LoVo (cell line): Measurements from ENCODE around the gene TECPR1.

Experiments used
- DNase-seq: peaks from one replicate; pipeline ENCODE4 v3.0.0-alpha.2; 2016; ENCODE audit warnings: low spot score

Gene TECPR1

DNA sequence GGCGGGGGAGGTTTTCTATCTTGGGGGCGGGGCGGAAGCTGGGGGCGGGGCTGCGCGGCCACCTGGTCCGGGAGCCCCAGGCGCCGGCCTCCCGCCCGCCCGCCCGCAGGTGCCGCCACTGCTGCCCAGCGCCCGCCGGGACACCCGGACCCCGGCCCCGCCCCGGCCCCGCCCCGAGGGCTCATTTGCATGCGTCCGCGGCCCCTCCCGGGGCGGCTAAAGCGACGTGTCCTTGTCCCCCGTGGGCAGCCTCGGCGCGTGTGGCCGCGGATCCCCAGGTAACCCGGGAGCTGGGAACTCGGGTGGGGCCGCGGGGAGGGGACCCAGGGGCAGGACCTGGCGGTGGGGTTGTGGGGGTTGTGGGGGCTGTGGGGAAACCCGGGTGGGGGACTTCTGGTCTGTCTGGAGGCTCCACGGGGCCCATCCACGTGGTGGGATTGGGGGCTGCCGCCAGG is 40.8 kb downstream of the TECPR1 start, which contains the start of gene BHLHA15:
TSS of gene BHLHA15 (plus strand) at position 219 of the 455 bp plus-strand sequence. CDS start 871 bp downstream, outside the sequence.
- peak; percentile 70 for DNase-seq

DNA sequence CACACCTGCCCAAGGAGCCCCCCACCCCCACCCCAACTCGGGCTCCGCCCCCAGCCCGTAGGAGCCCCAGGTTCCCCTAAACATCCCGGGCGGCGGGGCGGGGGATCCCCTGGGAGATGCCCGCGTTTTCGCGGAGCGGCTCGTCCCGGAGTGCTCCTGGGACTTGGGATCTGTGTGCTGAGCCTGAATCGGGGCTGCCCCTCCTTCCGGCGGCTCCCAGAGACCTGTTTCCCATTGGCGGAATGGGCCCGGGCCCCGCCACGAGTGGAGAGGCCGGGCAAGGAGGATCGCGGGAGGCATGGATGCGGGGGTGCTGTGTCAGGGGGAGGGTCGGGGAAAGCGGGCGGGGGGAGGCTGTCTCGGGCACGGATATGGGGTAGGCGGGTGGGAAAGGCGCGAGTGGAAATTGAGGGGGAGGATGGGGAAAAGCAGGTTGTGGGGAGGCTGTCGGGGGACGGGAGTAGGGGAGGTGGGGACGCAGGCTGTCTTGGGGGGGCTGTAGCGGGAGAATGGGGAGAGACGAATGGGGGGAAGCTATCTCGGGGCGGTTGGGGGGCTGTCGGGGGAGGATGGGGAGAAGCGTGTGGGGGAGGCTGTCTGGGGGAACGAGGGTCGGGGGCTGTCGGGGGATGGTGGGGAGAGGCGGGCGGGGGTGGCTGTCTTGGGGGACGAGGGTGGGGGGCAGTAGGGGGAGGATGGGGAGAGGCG is 41.4 kb downstream of the TECPR1 start:
- peak; percentile 15 for DNase-seq

DNA sequence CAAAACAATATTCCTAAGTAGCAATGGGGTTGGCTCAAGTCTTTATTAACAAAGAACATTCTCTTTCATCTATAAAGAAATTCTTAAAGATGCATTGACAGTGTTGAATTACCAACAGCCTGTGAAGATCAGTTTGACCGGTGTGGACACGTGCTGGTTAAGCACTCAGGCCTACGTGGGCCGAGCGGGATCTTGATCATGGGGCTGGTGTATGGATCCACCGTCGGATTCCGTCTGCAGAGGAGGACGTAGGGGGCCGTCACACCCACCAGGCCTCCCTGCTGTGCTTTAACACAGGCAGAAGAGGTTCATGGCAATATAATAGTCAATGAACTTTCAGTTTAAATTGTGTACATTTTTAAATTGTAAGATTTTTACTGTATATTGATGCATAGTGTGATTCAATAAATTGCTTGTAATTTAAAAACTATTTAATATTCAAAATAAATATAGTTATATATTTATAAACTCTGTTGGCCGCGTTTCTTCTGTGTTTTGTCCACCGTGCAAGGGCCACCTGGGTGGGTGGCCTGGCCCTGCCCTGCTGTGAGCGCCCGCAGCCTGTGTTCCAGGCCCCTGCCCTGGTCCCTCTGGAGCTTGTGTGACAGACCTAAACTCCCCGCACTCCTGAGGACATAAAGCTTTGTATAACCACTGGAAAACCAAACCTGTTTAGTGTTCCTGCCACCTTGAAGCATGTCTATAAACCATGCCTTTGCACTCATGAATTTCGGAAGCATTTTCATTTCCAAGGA is 42.7 kb downstream of the TECPR1 start:
- DNase-seq, result no peak

DNA sequence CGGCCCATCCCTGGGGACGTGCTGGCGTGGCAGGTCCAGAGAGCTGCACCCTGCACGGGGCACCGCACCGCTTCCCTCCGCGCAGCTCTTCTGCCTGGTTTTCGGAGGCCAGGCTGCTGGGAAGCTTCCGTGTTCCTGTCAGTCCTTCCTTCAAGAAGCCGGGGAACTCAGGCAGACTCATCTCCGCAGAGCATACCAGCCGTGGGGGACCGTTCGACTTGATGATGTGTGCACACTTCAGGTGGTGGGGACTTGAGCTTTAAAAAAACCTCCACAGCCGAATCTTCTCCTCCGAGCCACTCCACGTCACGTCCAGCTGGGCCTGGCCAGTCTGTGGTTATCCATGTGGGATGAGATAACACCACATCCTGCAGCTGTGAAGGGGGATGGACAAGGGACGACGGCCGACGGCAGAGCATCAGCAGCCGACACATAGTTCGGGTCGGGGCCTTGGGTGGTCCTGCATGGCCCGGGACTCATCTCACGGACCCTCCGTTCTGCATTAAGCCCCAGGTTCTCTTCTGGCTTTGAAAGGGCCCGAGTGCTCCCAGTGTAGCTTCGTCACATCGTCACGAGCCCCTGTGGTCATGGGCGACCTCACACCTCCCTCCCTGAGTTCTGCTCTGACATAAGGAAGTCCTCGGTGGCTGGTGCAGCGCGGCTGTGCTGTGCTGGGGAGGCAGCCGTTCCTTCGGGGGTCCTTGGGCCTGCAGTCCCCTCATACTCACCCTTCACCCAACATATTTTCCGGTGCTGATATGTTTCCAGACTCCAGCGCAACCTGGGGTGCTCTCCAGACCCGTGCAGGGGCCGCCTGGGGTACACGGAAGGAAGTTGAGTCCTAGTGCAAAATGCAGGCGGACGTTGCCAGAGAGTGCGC is 45.3 kb downstream of the TECPR1 start:
- DNase-seq, result no peak

DNA sequence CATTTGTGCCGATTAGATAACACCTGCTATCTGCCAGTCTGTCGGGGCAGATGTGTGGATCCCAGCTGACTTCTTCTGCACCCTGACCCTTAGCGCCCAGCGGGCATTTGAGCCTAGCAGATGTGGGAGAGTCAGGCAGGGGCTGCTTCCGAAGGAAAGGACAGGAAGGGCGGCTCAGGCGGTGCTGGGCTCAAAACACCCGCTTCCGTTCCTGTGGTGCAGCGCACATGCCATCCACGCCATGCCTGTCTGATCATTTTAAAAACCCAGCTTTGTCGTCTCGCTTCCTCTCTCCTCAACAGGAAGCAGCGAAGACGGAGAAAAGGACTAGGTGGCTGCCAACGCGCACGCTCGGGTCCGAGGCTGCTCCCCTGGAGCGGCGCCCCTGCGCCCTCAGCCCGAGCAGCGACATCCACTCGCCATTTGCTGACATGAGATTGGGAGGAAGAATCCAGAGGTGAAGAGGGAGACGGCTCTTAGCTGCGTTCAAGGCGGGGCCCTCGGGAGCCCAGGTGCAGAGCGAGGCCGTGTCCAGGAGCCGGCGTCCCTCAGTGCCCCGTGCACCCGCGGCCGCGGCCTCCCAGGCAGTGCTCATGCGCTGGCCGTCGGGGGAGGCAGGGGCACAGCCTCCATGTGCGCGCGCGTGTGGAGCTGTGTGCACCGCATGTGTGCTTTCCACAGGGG is 46.7 kb downstream of the TECPR1 start:
- DNase-seq, result no peak

DNA sequence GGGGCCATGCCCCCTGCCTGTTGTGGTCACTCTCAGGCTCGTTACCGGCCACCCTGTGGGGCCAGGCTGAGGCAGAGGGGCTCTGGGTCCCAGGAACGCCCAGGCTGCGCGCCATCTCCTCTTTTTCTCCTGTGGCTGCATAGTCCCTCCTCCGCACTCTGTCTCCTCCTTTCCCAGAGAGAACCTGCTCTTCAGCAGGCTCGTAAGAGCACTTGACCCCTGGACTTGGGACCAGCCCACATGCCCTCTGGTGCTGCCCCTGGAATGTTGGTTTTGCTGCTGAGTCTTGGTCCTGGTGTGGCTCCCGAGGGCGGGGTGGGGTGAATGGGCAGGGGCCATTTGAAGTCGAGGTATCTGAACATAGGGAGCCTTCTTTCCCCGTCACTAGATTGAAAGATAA is 47.4 kb downstream of the TECPR1 start:
- no peak for DNase-seq

DNA sequence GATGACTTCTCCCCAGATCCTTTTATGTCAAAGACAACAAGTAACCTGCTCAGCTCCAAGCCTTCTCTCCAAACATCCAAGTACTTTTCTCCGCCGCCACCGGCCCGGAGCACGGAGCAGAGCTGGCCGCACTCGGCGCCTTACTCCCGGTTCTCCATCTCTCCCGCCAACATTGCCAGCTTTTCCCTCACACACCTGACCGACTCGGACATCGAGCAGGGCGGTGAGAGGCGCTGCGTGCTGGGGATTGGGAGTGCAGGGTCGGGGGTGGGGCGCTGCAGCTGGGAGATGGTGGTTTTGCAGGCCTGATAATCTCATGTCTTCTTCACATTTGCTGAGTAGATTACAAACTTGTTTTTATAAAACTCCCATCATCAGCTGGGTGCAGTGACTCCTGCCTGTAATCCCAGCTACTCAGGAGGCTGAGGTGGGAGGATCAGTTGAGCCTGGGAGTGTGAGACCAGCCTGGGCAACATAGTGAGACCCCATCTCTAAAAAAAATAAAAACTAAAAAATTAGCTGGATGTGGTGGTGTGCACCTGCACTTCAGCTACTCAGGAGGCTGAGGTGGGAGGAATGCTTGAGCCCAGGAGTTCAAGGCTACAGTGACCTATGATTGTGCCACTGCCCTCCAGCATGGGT is 47.9 kb downstream of the TECPR1 start:
- DNase-seq, result no peak

DNA sequence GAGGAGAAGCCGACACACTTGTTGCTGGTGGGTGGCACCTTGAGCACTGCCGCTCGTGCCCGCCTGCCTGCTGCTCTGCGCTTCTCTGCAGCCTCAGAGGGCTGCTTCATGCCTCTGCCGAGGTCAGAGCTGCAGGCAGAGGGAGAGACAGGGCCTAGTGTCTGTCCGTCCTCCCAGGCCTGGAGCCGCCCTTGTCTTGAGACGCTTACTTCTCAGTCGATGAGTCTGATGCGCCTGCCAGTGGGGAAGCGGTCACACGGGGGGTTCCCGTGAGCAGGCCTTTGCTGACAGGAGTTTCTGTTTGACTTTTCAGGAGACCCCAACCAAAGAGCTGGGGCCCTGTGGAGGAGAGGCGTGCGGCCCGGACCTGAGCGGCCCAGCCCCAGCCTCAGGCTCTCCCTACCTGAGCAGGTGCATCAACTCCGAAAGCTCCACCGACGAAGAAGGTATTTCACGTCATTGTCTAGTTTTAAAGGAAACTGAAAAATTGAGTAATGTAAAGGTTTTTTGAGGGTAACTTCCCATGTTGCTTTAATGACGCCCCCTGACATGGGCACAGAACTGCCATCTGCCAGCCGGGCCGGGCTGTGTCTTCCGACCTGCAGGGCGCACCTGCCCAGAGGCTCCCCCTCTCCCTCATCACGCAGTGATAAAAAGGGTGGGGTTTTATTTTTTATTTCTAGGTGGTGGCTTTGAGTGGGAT is 48.6 kb downstream of the TECPR1 start:
- no peak for DNase-seq

DNA sequence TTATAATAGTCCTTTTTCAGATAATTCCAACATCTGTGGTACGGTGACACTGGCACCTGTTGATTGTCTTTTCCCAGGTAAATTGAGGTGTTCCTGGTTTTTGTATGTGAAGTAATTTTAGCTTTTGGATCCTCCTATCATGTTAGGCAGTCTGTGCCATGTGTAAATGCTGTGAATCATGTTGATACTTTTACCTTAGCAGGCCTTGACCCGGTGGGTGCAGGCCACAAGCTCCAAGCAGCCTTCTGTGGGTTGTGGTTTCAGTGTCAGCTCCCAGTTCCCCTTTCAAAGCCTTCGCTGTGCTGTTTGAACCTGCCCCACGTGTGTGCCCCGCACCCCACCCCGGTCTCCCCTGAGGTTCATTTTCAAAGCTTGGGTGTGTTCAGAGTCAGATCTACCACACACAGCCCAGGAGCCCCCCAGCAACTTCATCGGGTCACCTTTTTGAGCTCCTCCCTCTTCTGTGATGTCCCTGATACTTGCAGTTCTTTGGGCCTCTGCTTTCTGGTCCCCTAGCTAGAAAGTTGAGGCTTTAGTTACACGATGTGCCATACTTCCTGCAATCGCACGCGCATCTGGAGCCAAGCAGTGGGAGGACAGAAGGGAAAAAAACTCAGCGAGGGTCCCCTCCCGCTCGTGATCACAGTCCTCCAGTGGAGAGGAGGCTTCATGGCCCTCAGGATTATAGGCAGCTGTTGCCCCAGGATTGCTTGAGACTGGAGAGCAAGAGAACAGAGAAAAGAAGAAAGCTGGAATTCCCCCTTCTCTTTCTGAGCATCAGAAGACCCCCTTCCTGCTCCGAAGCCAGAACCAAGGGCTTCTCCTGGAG is 49.5 kb downstream of the TECPR1 start:
- no peak for DNase-seq

DNA sequence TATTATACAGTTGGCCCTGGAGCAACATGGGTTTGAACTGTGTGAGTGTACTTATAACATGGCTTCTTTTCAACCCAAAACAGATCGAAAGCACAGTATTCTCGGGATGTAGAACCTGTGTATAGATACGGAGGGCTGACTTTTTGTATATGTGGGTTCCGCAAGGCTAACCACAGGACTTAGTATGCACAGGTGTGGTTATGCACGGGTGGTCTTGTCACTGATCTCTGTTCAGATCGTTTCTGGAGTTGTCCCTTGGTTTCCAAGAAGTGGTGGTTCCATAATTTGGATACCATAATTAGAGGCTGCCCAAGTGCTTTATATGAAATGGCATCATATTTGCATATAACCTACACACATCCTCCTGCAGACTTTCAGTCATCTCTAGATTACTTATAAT is 51.7 kb downstream of the TECPR1 start:
- no peak for DNase-seq

DNA sequence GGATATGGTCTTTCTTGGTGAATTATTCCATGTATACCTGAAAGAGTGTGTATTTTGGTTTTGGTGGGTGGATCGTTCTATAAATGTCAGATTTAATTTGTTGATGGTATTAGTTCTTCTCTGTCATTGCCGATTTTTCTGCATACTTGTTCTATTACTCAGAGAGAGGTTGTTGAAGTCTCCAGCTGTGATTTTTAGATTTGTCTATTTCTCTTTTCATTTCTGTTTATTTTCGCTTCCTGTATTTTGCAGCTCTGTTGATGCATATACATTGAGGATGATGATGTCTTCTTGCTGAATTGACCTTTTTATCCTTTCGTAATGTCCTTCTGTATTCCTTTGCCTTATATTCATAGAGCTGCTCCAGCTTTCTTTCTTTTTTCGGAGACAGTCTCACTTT is 52.9 kb downstream of the TECPR1 start:
- no peak for DNase-seq

DNA sequence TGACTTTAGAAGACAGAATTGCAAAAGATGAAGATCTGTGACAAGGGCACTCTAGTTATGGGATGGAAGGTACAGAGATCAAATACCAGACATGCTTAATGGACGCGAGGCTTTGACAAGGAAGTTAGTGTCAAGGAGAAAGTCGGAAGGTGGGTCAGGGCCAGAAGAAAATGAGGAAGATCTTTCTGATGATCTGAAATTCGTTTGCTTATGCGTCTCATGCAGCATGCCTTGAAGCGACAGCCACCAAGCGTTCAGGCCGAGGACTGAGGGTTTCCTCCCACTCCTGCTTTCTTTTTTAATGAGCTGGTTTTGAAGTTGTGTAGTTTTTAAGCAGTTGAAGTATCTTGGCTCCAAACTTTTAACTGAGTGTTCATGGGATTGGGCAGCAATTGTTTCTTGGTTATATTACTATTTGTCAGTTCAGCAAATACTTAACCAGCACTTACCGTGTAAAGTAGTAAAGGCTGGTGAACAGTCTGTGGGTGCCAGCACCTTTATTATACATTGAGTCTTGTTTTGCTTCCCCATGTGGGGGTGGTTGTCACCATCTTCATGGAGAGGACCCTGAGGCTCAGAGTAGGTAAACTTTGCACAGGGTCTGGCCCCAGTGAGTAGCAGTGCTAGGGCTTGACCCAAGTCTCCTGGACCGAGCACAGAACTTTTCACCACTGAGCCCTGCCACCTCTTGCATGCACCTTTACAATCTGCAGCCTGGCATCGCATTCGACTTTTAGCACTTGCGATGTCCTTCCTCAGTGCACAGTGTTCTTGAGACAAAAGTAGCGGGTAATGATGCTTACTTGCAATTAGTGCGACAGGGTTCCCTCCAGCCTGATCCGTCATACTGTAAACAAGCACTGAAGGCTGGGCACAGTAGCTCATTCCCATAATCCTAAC is 55.1 kb downstream of the TECPR1 start:
- no peak for DNase-seq

DNA sequence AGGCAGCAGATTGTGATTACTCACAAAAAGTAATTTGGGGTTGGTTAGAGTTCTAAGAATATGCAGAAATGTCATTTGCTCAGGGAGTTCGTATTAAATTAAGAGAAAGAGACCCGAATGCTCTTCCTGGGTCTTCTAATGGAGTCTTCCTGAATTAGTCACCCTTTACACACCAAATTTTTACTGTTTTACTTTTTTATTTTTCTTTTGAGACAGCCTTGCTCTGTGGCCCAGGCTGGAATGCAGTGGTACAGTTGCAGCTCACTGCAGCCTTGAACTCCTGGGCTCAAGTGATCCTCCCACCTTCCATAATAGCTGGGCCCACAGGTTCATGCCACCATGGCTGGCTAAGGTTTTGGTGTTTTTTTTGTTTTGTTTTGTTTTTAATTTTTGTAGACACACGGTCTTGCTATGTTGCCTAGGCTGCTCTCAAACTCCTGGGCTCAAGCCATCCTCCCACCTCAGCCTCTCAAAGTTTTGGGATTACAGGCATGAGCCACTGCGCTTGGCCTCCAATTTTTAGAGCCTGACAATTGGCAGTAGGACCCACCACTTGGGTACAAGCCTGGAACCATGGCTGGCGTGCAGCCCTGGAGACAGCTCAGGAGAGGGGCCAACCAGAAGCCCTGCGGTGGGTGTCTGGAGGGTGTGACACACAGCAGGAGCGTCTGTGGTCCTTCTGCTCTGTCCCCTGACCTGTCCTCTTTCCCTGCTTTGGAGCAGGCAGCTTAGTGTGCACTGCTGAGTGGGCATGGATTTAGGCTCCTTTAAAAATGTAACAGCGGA is 57.2 kb downstream of the TECPR1 start:
- no peak for DNase-seq

DNA sequence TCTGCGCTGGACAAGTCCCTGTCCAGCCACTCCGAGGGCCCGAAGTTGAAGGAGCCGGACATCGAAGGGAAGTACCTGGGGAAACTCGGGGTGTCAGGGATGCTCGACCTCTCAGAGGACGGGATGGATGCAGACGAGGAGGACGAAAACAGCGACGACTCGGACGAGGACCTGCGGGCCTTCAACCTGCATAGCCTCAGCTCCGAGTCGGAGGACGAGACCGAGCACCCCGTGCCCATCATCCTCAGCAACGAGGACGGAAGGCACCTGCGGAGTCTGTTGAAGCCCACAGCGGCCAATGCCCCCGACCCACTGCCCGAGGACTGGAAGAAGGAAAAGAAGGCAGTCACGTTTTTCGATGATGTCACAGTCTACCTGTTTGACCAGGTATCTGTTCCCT is 57.8 kb downstream of the TECPR1 start:
- DNase-seq, result no peak

DNA sequence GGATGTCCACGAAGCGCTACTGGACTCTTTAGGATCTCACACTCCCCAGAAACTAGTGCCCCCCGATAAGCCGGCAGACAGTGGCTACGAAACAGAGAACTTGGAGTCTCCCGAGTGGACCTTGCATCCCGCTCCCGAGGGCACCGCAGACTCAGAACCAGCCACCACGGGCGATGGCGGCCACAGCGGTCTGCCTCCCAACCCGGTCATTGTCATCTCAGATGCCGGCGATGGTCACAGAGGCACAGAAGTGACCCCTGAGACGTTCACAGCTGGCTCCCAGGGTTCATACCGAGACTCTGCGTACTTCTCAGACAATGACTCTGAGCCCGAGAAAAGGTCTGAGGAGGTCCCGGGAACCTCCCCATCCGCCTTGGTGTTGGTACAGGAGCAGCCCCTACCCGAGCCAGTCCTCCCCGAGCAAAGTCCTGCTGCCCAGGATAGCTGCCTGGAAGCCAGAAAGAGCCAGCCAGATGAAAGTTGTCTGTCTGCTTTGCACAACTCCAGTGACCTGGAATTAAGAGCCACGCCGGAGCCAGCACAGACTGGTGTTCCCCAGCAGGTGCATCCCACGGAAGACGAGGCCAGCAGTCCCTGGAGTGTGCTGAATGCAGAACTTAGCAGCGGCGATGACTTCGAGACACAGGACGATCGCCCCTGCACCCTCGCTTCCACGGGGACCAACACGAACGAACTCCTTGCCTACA is 58.4 kb downstream of the TECPR1 start:
- DNase-seq, result no peak

DNA sequence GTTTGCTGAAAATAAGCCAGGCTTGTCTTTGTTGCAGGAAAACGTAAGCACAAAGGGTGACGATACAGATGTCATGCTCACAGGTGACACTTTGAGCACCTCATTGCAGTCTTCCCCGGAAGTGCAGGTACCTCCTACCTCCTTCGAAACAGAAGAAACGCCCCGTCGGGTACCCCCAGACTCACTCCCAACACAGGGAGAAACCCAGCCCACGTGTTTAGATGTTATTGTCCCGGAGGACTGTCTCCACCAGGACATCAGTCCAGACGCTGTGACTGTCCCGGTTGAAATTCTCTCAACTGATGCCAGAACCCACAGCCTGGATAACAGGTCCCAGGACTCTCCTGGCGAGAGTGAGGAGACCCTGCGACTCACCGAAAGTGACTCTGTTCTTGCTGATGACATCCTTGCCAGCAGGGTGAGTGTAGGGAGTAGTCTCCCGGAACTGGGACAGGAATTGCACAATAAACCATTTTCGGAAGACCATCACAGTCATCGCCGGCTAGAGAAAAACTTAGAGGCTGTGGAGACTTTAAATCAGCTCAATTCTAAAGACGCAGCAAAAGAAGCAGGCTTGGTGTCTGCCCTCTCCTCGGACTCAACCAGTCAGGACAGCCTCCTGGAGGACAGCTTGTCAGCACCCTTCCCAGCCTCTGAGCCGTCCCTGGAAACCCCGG is 59.1 kb downstream of the TECPR1 start:
- no peak for DNase-seq
